WTC11 (cell line): Measurements from ENCODE around the gene XPR1. TPM values are rescaled to one million over a fixed set of nuclear protein-coding genes. Genes with fewer than 3 reads are reported as not detected.

ENCODE experiments used
- ATAC-seq: fragments of 200-7000 bp; cut with Tn5 transposase; 2 replicates; pipeline ENCODE4 v1.10.0; 2021; ENCODE audit warnings: mild to moderate bottlenecking, moderate library complexity
- CTCF ChIA-PET: fragments of 300-600 bp; sonication (Branson Sonifier 250); formaldehyde crosslinking; loops from one replicate; lab custom pipeline; 2021; ENCODE audit warnings: antibody characterized with exemption; lab: Charles Lee
- POLR2A ChIA-PET: fragments of 350-600 bp; sonication (Branson Sonifier 250); formaldehyde crosslinking; loops from one replicate; lab custom pipeline; 2021; ENCODE audit warnings: antibody characterized with exemption; lab: Charles Lee
- DNase-seq: peaks from one replicate; pipeline ENCODE4 v3.0.0; 2021; ENCODE audit warnings: low spot score
- H3K27ac Mint-ChIP-seq: 2 replicates; pipeline ENCODE4 v1.8.0; 2021; ENCODE audit warnings: mixed read lengths
- H3K27me3 Mint-ChIP-seq: 2 replicates; pipeline ENCODE4 v1.8.0; 2021; ENCODE audit warnings: low read depth, mild to moderate bottlenecking, moderate library complexity, mixed read lengths
- H3K36me3 Mint-ChIP-seq: 2 replicates; pipeline ENCODE4 v1.8.0; 2021; ENCODE audit warnings: mixed read lengths
- H3K4me1 Mint-ChIP-seq: 2 replicates; pipeline ENCODE4 v1.8.0; 2022; ENCODE audit warnings: mixed read lengths
- H3K4me3 Mint-ChIP-seq: 2 replicates; pipeline ENCODE4 v1.8.0; 2021; ENCODE audit warnings: mild to moderate bottlenecking, moderate library complexity, mixed read lengths
- H3K9me3 Mint-ChIP-seq: 2 replicates; pipeline ENCODE4 v1.8.0; 2021; ENCODE audit warnings: mixed read lengths
- ARID4B ChIP-seq: sonication (generic); formaldehyde crosslinking; IDR thresholded peaks from 2 replicates; pipeline ENCODE4 v1.8.0; 2023; ENCODE audit warnings: missing genetic modification reagents, mild to moderate bottlenecking, borderline replicate concordance
- CBFB ChIP-seq: sonication (generic); formaldehyde crosslinking; IDR thresholded peaks from 2 replicates; pipeline ENCODE4 v1.8.1; 2022; ENCODE audit warnings: mild to moderate bottlenecking, low read depth, missing genetic modification reagents
- FOXP4 ChIP-seq: sonication (generic); formaldehyde crosslinking; IDR thresholded peaks from 2 replicates; pipeline ENCODE4 v1.8.0; 2022; ENCODE audit warnings: mild to moderate bottlenecking, missing genetic modification reagents
- GRHL2 ChIP-seq: fragments of 250-450 bp; sonication (Bioruptor Pico); IDR thresholded peaks from 2 replicates; pipeline ENCODE4 v1.8.0; 2022; ENCODE audit warnings: mild to moderate bottlenecking, moderate library complexity; ENCODE audit not compliant: insufficient replicate concordance, severe bottlenecking
- HMGA2 ChIP-seq: fragments of 250-450 bp; sonication (Bioruptor Pico); IDR thresholded peaks from 2 replicates; pipeline ENCODE4 v1.4.0; 2021; ENCODE audit warnings: mild to moderate bottlenecking, moderate library complexity
- JAZF1 ChIP-seq: fragments of 250-450 bp; sonication (Bioruptor Pico); IDR thresholded peaks from 2 replicates; pipeline ENCODE4 v1.9.0; 2021; ENCODE audit warnings: moderate library complexity, mild to moderate bottlenecking, inconsistent platforms
- JUN ChIP-seq: sonication (generic); formaldehyde crosslinking; IDR thresholded peaks from 2 replicates; pipeline ENCODE4 v1.8.0; 2023; ENCODE audit warnings: mild to moderate bottlenecking, missing genetic modification reagents
- KAT7 ChIP-seq: sonication (generic); formaldehyde crosslinking; IDR thresholded peaks from 2 replicates; pipeline ENCODE4 v1.8.1; 2023; ENCODE audit warnings: missing genetic modification reagents, mild to moderate bottlenecking, borderline replicate concordance
- NFE2L1 ChIP-seq: sonication (generic); formaldehyde crosslinking; IDR thresholded peaks from 2 replicates; pipeline ENCODE4 v1.8.1; 2023; ENCODE audit warnings: missing genetic modification reagents
- OVOL2 ChIP-seq: fragments of 250-450 bp; sonication (Bioruptor Pico); IDR thresholded peaks from 2 replicates; pipeline ENCODE4 v1.9.0; 2021; ENCODE audit warnings: mild to moderate bottlenecking, borderline replicate concordance
- RELA ChIP-seq: sonication (generic); formaldehyde crosslinking; IDR thresholded peaks from 2 replicates; pipeline ENCODE4 v1.8.1; 2022; ENCODE audit warnings: missing genetic modification reagents, mild to moderate bottlenecking, borderline replicate concordance
- TCF7 ChIP-seq: sonication (generic); formaldehyde crosslinking; IDR thresholded peaks from 2 replicates; pipeline ENCODE4 v1.8.0; 2022; ENCODE audit warnings: mild to moderate bottlenecking, low read depth, missing genetic modification reagents, moderate library complexity
- USF1 ChIP-seq: sonication (generic); formaldehyde crosslinking; IDR thresholded peaks from 2 replicates; pipeline ENCODE4 v1.8.0; 2022; ENCODE audit warnings: mild to moderate bottlenecking, missing genetic modification reagents
- USF2 ChIP-seq: sonication (generic); formaldehyde crosslinking; IDR thresholded peaks from 2 replicates; pipeline ENCODE4 v1.8.1; 2023; ENCODE audit warnings: mild to moderate bottlenecking, missing genetic modification reagents, moderate library complexity
- ZBTB21 ChIP-seq: sonication (generic); formaldehyde crosslinking; IDR thresholded peaks from 2 replicates; pipeline ENCODE4 v1.8.1; 2023; ENCODE audit warnings: mild to moderate bottlenecking, missing genetic modification reagents, borderline replicate concordance
- ZMAT4 ChIP-seq: fragments of 250-450 bp; sonication (Bioruptor Pico); IDR thresholded peaks from 2 replicates; pipeline ENCODE4 v1.9.0; 2021; ENCODE audit warnings: mild to moderate bottlenecking
- ZNF317 ChIP-seq: sonication (generic); formaldehyde crosslinking; IDR thresholded peaks from 2 replicates; pipeline ENCODE4 v1.8.1; 2023; ENCODE audit warnings: low read depth, mild to moderate bottlenecking, moderate library complexity, missing genetic modification reagents, borderline replicate concordance
- ZNF396 ChIP-seq: fragments of 250-450 bp; sonication (Bioruptor Pico); IDR thresholded peaks from 2 replicates; pipeline ENCODE4 v1.8.0; 2021; ENCODE audit warnings: mild to moderate bottlenecking, moderate library complexity, borderline replicate concordance
- ZNF423 ChIP-seq: fragments of 250-450 bp; sonication (Bioruptor Pico); IDR thresholded peaks from 2 replicates; pipeline ENCODE4 v2.1.2; 2022; ENCODE audit warnings: mild to moderate bottlenecking, moderate library complexity
- total RNA-seq: library from RNA; stranded (reverse); gene quantifications from 3 replicates; pipeline ENCODE4 v1.2.3, GENCODE V29; 2021
- TF ChIP-seq, protein P1 (sequence below): fragments of 250-450 bp; sonication (Bioruptor Pico); IDR thresholded peaks from 2 replicates; pipeline ENCODE4 v1.8.0; 2021; ENCODE audit warnings: mild to moderate bottlenecking
- TF ChIP-seq, protein P2 (sequence below): sonication (generic); formaldehyde crosslinking; IDR thresholded peaks from 2 replicates; pipeline ENCODE4 v1.8.1; 2022; ENCODE audit warnings: mild to moderate bottlenecking, missing genetic modification reagents, moderate library complexity, borderline replicate concordance
- TF ChIP-seq, protein P3 (sequence below): sonication (generic); formaldehyde crosslinking; IDR thresholded peaks from 2 replicates; pipeline ENCODE4 v1.8.1; 2022; ENCODE audit warnings: missing genetic modification reagents, borderline replicate concordance
- TF ChIP-seq, protein P4 (sequence below): sonication (generic); formaldehyde crosslinking; IDR thresholded peaks from 2 replicates; pipeline ENCODE4 v1.8.1; 2023; ENCODE audit warnings: mild to moderate bottlenecking, missing genetic modification reagents

Gene XPR1
- total RNA-seq, 1 experiment from 2014 or later, result 34.6 TPM

DNA sequence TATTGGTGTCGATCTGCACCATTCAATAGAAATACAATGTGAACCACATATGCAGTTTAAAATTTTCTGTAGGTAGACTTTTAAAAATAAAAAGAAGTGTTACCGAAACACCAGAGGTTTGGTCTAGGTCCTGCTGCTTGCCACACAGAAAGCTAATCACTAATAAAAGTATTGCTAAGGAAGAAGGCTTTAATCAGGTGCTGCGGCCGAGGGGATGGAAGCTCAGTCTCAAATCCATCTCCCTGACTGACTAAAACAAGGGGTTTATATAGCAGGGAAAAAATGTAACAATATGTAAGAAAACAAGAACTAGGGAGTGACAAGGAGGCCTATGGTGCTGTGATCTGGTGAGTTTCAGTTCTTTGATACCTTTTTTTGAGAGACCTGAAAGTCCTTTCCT lies 99.3 kb downstream of the XPR1 start (continued):
- no peak for TF ChIP-seq OVOL2 (CRISPR knock-in tag)
- no peak for TF ChIP-seq NFE2L1 (CRISPR knock-in tag)
- no peak for TF ChIP-seq ZBTB21 (CRISPR knock-in tag)
- no peak for TF ChIP-seq RELA (CRISPR knock-in tag)
- no peak for TF ChIP-seq ZNF317 (CRISPR knock-in tag)
- no peak for TF ChIP-seq ZNF423 (CRISPR knock-in tag)
- TF ChIP-seq USF1 (CRISPR knock-in tag), result no peak
- TF ChIP-seq ARID4B (CRISPR knock-in tag), result no peak
- TF ChIP-seq TCF7 (CRISPR knock-in tag), result no peak
- TF ChIP-seq JUN (CRISPR knock-in tag), result no peak

DNA sequence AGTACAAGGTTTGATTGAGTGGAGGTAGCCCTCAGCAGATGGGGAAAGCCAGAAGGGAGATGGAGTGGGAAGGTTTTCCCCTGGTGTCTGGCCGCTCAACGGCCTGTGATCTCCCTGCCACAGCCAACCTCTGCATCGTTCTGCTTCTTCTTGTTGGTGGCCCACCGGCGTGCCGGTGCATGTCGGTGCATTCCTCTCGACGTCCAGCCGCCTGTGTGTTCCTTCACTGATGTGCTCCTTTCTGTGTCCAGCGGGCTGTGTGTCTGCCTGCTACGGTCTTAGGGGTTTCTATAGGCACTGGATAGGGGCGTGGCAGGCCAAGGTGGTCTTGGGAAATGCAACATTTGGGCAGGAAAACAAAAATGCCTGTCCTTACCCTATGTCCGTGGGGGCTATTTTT lies 101.0 kb downstream of the XPR1 start:
- peaks cover 63% of the 10 kb centered on the region for H3K9me3 Mint-ChIP-seq
- DNase-seq, result no peak
- no peaks in the 10 kb centered on the region; the same call in 1 of the 2 replicates for H3K27me3 Mint-ChIP-seq
- no peak overlapping the region for H3K27ac Mint-ChIP-seq
- no peak overlapping the region for H3K4me3 Mint-ChIP-seq
- POLR2A ChIA-PET, result no interaction called here
- CTCF ChIA-PET, result no interaction called here
- ATAC-seq, result no peak
- H3K4me1 Mint-ChIP-seq, result peaks cover 4% of the 10 kb centered on the region
- peaks cover 48% of the 10 kb centered on the region for H3K36me3 Mint-ChIP-seq
- TF ChIP-seq USF2 (CRISPR knock-in tag) (no peak), KAT7 (CRISPR knock-in tag) (no peak), GRHL2 (CRISPR knock-in tag) (no peak), HMGA2 (CRISPR knock-in tag) (no peak), CBFB (CRISPR knock-in tag) (no peak), FOXP4 (CRISPR knock-in tag) (no peak), JAZF1 (CRISPR knock-in tag) (no peak), ZMAT4 (CRISPR knock-in tag) (no peak), ZNF396 (no peak)
- TF ChIP-seq, protein P1, sequence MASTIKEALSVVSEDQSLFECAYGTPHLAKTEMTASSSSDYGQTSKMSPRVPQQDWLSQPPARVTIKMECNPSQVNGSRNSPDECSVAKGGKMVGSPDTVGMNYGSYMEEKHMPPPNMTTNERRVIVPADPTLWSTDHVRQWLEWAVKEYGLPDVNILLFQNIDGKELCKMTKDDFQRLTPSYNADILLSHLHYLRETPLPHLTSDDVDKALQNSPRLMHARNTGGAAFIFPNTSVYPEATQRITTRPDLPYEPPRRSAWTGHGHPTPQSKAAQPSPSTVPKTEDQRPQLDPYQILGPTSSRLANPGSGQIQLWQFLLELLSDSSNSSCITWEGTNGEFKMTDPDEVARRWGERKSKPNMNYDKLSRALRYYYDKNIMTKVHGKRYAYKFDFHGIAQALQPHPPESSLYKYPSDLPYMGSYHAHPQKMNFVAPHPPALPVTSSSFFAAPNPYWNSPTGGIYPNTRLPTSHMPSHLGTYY (CRISPR knock-in tag), result no peak
- TF ChIP-seq, protein P2, sequence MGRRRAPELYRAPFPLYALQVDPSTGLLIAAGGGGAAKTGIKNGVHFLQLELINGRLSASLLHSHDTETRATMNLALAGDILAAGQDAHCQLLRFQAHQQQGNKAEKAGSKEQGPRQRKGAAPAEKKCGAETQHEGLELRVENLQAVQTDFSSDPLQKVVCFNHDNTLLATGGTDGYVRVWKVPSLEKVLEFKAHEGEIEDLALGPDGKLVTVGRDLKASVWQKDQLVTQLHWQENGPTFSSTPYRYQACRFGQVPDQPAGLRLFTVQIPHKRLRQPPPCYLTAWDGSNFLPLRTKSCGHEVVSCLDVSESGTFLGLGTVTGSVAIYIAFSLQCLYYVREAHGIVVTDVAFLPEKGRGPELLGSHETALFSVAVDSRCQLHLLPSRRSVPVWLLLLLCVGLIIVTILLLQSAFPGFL (CRISPR knock-in tag), result no peak
- TF ChIP-seq, protein P3, sequence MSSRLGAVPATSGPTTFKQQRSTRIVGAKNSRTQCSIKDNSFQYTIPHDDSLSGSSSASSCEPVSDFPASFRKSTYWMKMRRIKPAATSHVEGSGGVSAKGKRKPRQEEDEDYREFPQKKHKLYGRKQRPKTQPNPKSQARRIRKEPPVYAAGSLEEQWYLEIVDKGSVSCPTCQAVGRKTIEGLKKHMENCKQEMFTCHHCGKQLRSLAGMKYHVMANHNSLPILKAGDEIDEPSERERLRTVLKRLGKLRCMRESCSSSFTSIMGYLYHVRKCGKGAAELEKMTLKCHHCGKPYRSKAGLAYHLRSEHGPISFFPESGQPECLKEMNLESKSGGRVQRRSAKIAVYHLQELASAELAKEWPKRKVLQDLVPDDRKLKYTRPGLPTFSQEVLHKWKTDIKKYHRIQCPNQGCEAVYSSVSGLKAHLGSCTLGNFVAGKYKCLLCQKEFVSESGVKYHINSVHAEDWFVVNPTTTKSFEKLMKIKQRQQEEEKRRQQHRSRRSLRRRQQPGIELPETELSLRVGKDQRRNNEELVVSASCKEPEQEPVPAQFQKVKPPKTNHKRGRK (CRISPR knock-in tag), result no peak
- TF ChIP-seq, protein P4, sequence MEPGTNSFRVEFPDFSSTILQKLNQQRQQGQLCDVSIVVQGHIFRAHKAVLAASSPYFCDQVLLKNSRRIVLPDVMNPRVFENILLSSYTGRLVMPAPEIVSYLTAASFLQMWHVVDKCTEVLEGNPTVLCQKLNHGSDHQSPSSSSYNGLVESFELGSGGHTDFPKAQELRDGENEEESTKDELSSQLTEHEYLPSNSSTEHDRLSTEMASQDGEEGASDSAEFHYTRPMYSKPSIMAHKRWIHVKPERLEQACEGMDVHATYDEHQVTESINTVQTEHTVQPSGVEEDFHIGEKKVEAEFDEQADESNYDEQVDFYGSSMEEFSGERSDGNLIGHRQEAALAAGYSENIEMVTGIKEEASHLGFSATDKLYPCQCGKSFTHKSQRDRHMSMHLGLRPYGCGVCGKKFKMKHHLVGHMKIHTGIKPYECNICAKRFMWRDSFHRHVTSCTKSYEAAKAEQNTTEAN (CRISPR knock-in tag), result no peak
